Ishikawa (cell line): Measurements from ENCODE around the gene PPIA.

Experiments used
- CEBPB ChIP-seq: IDR thresholded peaks from 2 replicates; pipeline ENCODE4 v1.6.1; 2012
- CREB1 ChIP-seq: IDR thresholded peaks from 2 replicates; pipeline ENCODE4 v1.6.1; 2012; ENCODE audit warnings: low read depth
- EGR1 ChIP-seq: IDR thresholded peaks from 2 replicates; pipeline ENCODE4 v1.6.1; 2012
- EP300 ChIP-seq: IDR thresholded peaks from 2 replicates; pipeline ENCODE4 v1.6.1; 2012; ENCODE audit warnings: borderline replicate concordance
- RAD21 ChIP-seq: IDR thresholded peaks from 2 replicates; pipeline ENCODE4 v1.6.1; 2012; ENCODE audit warnings: low read depth
- TAF1 ChIP-seq: IDR thresholded peaks from 2 replicates; pipeline ENCODE4 v1.6.1; 2012; ENCODE audit warnings: low read depth, mild to moderate bottlenecking
- TCF12 ChIP-seq: IDR thresholded peaks from 2 replicates; pipeline ENCODE4 v1.6.1; 2012; ENCODE audit warnings: low read depth
- TEAD4 ChIP-seq: IDR thresholded peaks from 2 replicates; pipeline ENCODE4 v1.6.1; 2012
- USF1 ChIP-seq: IDR thresholded peaks from 2 replicates; pipeline ENCODE4 v1.6.1; 2012
- TF ChIP-seq, protein P1 (sequence below): IDR thresholded peaks from 2 replicates; pipeline ENCODE4 v1.6.1; 2012
- TF ChIP-seq, protein P2 (sequence below): IDR thresholded peaks from 2 replicates; pipeline ENCODE4 v1.6.1; 2012; ENCODE audit warnings: low read depth, mild to moderate bottlenecking

- no peak for TF ChIP-seq EP300
- TF ChIP-seq TAF1: no peak
- no peak for TF ChIP-seq TCF12
- TF ChIP-seq TEAD4: no peak
- TF ChIP-seq, protein P1, sequence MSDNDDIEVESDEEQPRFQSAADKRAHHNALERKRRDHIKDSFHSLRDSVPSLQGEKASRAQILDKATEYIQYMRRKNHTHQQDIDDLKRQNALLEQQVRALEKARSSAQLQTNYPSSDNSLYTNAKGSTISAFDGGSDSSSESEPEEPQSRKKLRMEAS: no peak
- TF ChIP-seq, protein P2, sequence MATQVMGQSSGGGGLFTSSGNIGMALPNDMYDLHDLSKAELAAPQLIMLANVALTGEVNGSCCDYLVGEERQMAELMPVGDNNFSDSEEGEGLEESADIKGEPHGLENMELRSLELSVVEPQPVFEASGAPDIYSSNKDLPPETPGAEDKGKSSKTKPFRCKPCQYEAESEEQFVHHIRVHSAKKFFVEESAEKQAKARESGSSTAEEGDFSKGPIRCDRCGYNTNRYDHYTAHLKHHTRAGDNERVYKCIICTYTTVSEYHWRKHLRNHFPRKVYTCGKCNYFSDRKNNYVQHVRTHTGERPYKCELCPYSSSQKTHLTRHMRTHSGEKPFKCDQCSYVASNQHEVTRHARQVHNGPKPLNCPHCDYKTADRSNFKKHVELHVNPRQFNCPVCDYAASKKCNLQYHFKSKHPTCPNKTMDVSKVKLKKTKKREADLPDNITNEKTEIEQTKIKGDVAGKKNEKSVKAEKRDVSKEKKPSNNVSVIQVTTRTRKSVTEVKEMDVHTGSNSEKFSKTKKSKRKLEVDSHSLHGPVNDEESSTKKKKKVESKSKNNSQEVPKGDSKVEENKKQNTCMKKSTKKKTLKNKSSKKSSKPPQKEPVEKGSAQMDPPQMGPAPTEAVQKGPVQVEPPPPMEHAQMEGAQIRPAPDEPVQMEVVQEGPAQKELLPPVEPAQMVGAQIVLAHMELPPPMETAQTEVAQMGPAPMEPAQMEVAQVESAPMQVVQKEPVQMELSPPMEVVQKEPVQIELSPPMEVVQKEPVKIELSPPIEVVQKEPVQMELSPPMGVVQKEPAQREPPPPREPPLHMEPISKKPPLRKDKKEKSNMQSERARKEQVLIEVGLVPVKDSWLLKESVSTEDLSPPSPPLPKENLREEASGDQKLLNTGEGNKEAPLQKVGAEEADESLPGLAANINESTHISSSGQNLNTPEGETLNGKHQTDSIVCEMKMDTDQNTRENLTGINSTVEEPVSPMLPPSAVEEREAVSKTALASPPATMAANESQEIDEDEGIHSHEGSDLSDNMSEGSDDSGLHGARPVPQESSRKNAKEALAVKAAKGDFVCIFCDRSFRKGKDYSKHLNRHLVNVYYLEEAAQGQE: no peak
- TF ChIP-seq CREB1: no peak
- TF ChIP-seq CEBPB: no peak
- TF ChIP-seq EGR1: no peak
- no peak for TF ChIP-seq USF1
- TF ChIP-seq RAD21: no peak
Observed at GRCh38 chr7:44752822-44753221, 43.7 kb upstream of the PPIA start.
